Measurements from ENCODE around the gene ECPAS. TPM values are rescaled to one million over a fixed set of nuclear protein-coding genes. Genes with fewer than 3 reads are reported as not detected.

ECPAS gene
- total RNA-seq, 1 donor from 2014 or later = 84.9 TPM

- H3K36me3 ChIP-seq = peaks cover 98% of the 10 kb centered on the region
- TF ChIP-seq CTCF (IDR thresholded peaks at IDR 0.05) = no peak
Observed at GRCh38 chr9:111372297-111372696, 111.9 kb downstream of the ECPAS start.

DNA sequence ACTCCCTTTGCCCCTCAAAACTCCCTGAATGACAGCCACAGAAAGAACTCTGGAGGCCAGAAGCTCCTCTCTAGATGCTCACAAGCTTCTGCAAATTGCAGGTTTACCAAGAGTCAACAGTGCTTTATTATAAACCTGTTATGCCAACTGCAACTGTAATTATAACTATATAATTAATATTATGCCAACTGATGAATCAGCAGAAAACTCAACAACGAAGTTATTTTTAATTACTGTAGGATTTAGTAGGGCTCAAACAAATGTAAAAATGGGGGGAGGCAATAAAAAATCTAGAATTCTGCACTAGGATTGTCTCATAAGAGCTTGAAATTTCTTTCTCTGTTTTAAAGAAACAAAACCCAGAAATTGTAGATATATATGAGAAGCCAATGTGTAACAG lies 117.2 kb downstream of the ECPAS start:
- Histone ChIP-seq H3K27ac (no peak overlapping the region), H3K27me3 (no peaks in the 10 kb centered on the region), H3K36me3 (peaks cover 100% of the 10 kb centered on the region), H3K4me3 (no peak overlapping the region), H3K9me3 (no peaks in the 10 kb centered on the region), H3K4me1 (no peaks in the 10 kb centered on the region)
- intact Hi-C loops (cut with DNase I) = no loop called here
- TF ChIP-seq CTCF (IDR thresholded peaks at IDR 0.05) = no peak
- DNase-seq (no peak), ATAC-seq (no peak)

More at GRCh38 chr9:111372297-111372696, 111.9 kb downstream of the ECPAS start:
- H3K9me3 ChIP-seq = no peaks in the 10 kb centered on the region
- H3K27me3 ChIP-seq = no peaks in the 10 kb centered on the region
- ATAC-seq = no peak
- H3K4me1 ChIP-seq = no peaks in the 10 kb centered on the region
- H3K4me3 ChIP-seq = no peak overlapping the region
- intact Hi-C loops (cut with DNase I) = no loop called here
- no peak for DNase-seq
- no peak overlapping the region for H3K27ac ChIP-seq

- intact Hi-C loops (cut with DNase I) = no loop called here
- no peak for ATAC-seq
- no peak overlapping the region for H3K4me3 ChIP-seq
Observed at GRCh38 chr9:111362526-111362925, 121.7 kb downstream of the ECPAS start.

DNA sequence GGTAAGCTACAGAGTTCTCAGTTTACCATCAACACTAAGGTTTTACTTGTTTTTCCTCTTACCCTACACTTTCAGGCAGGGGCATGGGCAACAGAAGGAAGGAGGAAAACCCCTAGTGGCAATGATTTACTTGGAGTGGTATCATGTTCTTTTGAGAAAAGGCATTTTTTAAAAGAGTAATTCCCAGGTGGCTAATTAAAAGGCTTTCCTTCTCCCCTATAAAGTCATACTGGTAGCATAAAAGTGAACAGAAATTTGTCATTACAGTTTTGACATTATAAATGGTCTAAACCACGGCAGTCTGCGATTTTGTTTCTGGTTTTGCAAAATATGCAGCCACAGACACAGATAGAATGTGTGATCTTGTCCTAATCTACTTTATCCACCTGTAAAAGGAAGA lies 123.3 kb downstream of the ECPAS start:
- intact Hi-C loops (cut with DNase I) = no loop called here
- Histone ChIP-seq H3K9me3 (no peaks in the 10 kb centered on the region), H3K36me3 (peaks cover 59% of the 10 kb centered on the region), H3K27ac (no peak overlapping the region), H3K27me3 (no peaks in the 10 kb centered on the region), H3K4me3 (no peak overlapping the region), H3K4me1 (no peaks in the 10 kb centered on the region)
- TF ChIP-seq CTCF (IDR thresholded peaks at IDR 0.05) = no peak
- DNase-seq (no peak), ATAC-seq (no peak)

More at GRCh38 chr9:111362526-111362925, 121.7 kb downstream of the ECPAS start:
- no peak overlapping the region for H3K27ac ChIP-seq
- TF ChIP-seq CTCF (IDR thresholded peaks at IDR 0.05) = no peak
- H3K9me3 ChIP-seq = no peaks in the 10 kb centered on the region
- H3K4me1 ChIP-seq = no peaks in the 10 kb centered on the region
- peaks cover 76% of the 10 kb centered on the region for H3K36me3 ChIP-seq
- DNase-seq = no peak
- no peaks in the 10 kb centered on the region for H3K27me3 ChIP-seq

- no peak for DNase-seq
- ATAC-seq = no peak
Observed at GRCh38 chr9:111356481-111357244, 127.5 kb downstream of the ECPAS start.

More at GRCh38 chr9:111356481-111357244, 127.5 kb downstream of the ECPAS start:
- no peaks in the 10 kb centered on the region for H3K9me3 ChIP-seq
- intact Hi-C loops (cut with DNase I) = no loop called here
- no peaks in the 10 kb centered on the region for H3K4me1 ChIP-seq
- H3K27ac ChIP-seq = no peak overlapping the region
- H3K4me3 ChIP-seq = no peak overlapping the region
- no peak for TF ChIP-seq CTCF (IDR thresholded peaks at IDR 0.05)
- H3K36me3 ChIP-seq = peaks cover 17% of the 10 kb centered on the region
- H3K27me3 ChIP-seq = no peaks in the 10 kb centered on the region

All from upper lobe of right lung (tissue), 1 donor.